Testis (tissue), 2 donors: Measurements from ENCODE around the gene TMEM175.

Experiments
- POLR2A ChIP-seq: fragments of 450-650 bp; IDR thresholded peaks from one replicate; pipeline ENCODE4 v1.6.1; 2017; ENCODE audit warnings: antibody characterized with exemption, mild to moderate bottlenecking, moderate library complexity
- TF ChIP-seq, protein P1 (sequence below), 3 experiments: fragments of 450-650 bp in 2 of 3; fragments of 200-600 bp in 1 of 3; sonication (generic) in 1 of 3; IDR thresholded peaks; one replicate each; pipeline ENCODE4 v1.5.1; 2016 to 2019; ENCODE audit warnings: antibody characterized with exemption in 3 of 3, mild to moderate bottlenecking in 2 of 3, moderate library complexity in 1 of 3

GRCh38 chr4:982814-983213, 50.6 kb downstream of the TMEM175 start:
- TF ChIP-seq, protein P1, sequence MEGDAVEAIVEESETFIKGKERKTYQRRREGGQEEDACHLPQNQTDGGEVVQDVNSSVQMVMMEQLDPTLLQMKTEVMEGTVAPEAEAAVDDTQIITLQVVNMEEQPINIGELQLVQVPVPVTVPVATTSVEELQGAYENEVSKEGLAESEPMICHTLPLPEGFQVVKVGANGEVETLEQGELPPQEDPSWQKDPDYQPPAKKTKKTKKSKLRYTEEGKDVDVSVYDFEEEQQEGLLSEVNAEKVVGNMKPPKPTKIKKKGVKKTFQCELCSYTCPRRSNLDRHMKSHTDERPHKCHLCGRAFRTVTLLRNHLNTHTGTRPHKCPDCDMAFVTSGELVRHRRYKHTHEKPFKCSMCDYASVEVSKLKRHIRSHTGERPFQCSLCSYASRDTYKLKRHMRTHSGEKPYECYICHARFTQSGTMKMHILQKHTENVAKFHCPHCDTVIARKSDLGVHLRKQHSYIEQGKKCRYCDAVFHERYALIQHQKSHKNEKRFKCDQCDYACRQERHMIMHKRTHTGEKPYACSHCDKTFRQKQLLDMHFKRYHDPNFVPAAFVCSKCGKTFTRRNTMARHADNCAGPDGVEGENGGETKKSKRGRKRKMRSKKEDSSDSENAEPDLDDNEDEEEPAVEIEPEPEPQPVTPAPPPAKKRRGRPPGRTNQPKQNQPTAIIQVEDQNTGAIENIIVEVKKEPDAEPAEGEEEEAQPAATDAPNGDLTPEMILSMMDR (IDR thresholded peaks at IDR 0.05), result no peak
- no peak for TF ChIP-seq POLR2A
